Endothelial cell (in vitro differentiated cells): ENCODE measurements around the gene RELB. TPM values are rescaled to one million over a fixed set of nuclear protein-coding genes. Genes with fewer than 3 reads are reported as not detected.
"Not testable (repeated sequence)": the region's sequence is repeated elsewhere in the genome, so short reads cannot be mapped to it uniquely, and the experiment has no call there.

Experiments used
- DNase-seq: peaks from one replicate; pipeline ENCODE4 v3.0.0; 2021; ENCODE audit warnings: low spot score
- H3K27ac Mint-ChIP-seq: one replicate; pipeline ENCODE4 v1.8.0; 2021; ENCODE audit warnings: mixed read lengths, inconsistent platforms; ENCODE audit not compliant: unreplicated experiment
- H3K27me3 Mint-ChIP-seq: one replicate; pipeline ENCODE4 v1.8.0; 2021; ENCODE audit warnings: mild to moderate bottlenecking, moderate library complexity, mixed read lengths, inconsistent platforms; ENCODE audit not compliant: unreplicated experiment
- H3K36me3 Mint-ChIP-seq: one replicate; pipeline ENCODE4 v1.8.0; 2021; ENCODE audit warnings: mild to moderate bottlenecking, low read depth, mixed read lengths, inconsistent platforms; ENCODE audit not compliant: unreplicated experiment
- H3K4me1 Mint-ChIP-seq: one replicate; pipeline ENCODE4 v1.8.0; 2021; ENCODE audit warnings: mild to moderate bottlenecking, mixed read lengths, inconsistent platforms; ENCODE audit not compliant: unreplicated experiment
- H3K4me3 Mint-ChIP-seq: one replicate; pipeline ENCODE4 v1.8.0; 2021; ENCODE audit warnings: mild to moderate bottlenecking, mixed read lengths, inconsistent platforms; ENCODE audit not compliant: unreplicated experiment
- H3K9me3 Mint-ChIP-seq: one replicate; pipeline ENCODE4 v1.8.0; 2021; ENCODE audit warnings: mixed read lengths, inconsistent platforms; ENCODE audit not compliant: unreplicated experiment
- CTCF ChIP-seq: fragments of 200-600 bp; sonication (generic); IDR thresholded peaks from one replicate; pipeline ENCODE4 v1.5.0; 2021; ENCODE audit warnings: antibody characterized with exemption; ENCODE audit not compliant: unreplicated experiment
- total RNA-seq: library from RNA; stranded (reverse); fragmentation: NEBNext Ultra II Directional; extraction: Animal tissue kit (Norgen Biotek cat#: 25700); gene quantifications from one replicate; pipeline ENCODE4 v1.2.1, GENCODE V29; 2021; ENCODE audit not compliant: unreplicated experiment

RELB gene
- total RNA-seq, 1 donor from 2014 or later = 8.2 TPM

- no peak for TF ChIP-seq CTCF
- Mint-ChIP-seq H3K9me3 (no peaks in the 10 kb centered on the region), H3K4me3 (peak overlapping the region; percentile 10), H3K4me1 (no peaks in the 10 kb centered on the region), H3K27ac (no peak overlapping the region), H3K27me3 (no peaks in the 10 kb centered on the region), H3K36me3 (peaks cover 21% of the 10 kb centered on the region)
- DNase-seq = no peak
Observed at GRCh38 chr19:44968118-44968517, 33.1 kb upstream of the RELB start.

GRCh38 chr19:44968670-44969069, 32.6 kb upstream of the RELB start:
- H3K9me3 Mint-ChIP-seq = no peaks in the 10 kb centered on the region
- TF ChIP-seq CTCF = no peak
- H3K4me3 Mint-ChIP-seq = no peak overlapping the region
- H3K36me3 Mint-ChIP-seq = peaks cover 24% of the 10 kb centered on the region
- H3K4me1 Mint-ChIP-seq = no peaks in the 10 kb centered on the region
- H3K27ac Mint-ChIP-seq = no peak overlapping the region
- no peak for DNase-seq
- H3K27me3 Mint-ChIP-seq = no peaks in the 10 kb centered on the region

GRCh38 chr19:44969437-44969836, 31.8 kb upstream of the RELB start:
- no peak for TF ChIP-seq CTCF
- Mint-ChIP-seq H3K4me3 (no peak overlapping the region), H3K27me3 (peaks cover 2% of the 10 kb centered on the region), H3K36me3 (peaks cover 27% of the 10 kb centered on the region), H3K9me3 (no peaks in the 10 kb centered on the region), H3K4me1 (no peaks in the 10 kb centered on the region), H3K27ac (no peak overlapping the region)
- no peak for DNase-seq

GRCh38 chr19:44971451-44971850, 29.8 kb upstream of the RELB start:
- H3K27me3 Mint-ChIP-seq, H3K4me1 Mint-ChIP-seq, H3K4me3 Mint-ChIP-seq, H3K9me3 Mint-ChIP-seq, H3K27ac Mint-ChIP-seq, DNase-seq: not testable (repeated sequence)
- peaks cover 26% of the 10 kb centered on the region for H3K36me3 Mint-ChIP-seq

- Mint-ChIP-seq H3K27me3 (peaks cover 6% of the 10 kb centered on the region), H3K4me1 (no peaks in the 10 kb centered on the region), H3K36me3 (peaks cover 35% of the 10 kb centered on the region), H3K27ac (no peak overlapping the region), H3K9me3 (no peaks in the 10 kb centered on the region), H3K4me3 (no peak overlapping the region)
- no peak for DNase-seq
- no peak for TF ChIP-seq CTCF
Observed at GRCh38 chr19:44972802-44973201, 28.5 kb upstream of the RELB start.
